Measurements from ENCODE around the gene MRPL53. TPM values are rescaled to one million over a fixed set of nuclear protein-coding genes. Genes with fewer than 3 reads are reported as not detected.

Gene MRPL53
- total and polyA plus RNA-seq, 2 of the 13 experiments (the other 11 are each of a cell fraction or from before 2014, with no cell fraction given): 34.3 to 51.9 TPM

DNA sequence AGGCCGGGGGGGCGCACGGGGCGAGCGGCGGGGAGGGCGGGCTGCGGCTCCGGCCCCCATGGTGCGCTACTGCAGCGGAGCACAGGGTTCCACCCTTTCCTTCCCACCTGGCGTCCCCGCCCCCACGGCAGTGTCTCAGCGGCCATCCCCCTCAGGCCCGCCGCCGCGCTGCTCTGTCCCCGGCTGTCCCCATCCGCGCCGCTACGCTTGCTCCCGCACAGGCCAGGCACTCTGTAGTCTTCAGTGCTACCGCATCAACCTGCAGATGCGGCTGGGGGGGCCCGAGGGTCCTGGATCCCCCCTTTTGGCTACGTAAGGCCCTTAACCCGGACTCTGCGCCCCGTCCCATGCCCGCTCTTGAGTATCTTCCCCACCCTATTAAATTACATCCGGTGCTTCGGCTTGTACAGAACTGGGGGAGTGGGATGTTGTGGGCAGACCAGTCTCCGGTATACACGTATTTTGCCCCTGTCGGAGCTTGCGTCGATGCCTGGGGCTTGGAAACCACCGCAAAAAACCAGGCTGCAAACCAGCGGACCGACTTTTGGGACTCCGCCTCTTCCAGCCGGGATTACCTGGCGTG lies 14.8 kb downstream of the MRPL53 start (continued):
- 0 out of 2 replicates have a peak, but pooled peaks have one; percentile 8 for TF ChIP-seq NFAT5 (CRISPR knock-in tag; IDR thresholded peaks at IDR 0.05)
- TF ChIP-seq PHF20 (CRISPR knock-in tag; IDR thresholded peaks at IDR 0.05): peak; percentile 52
- TF ChIP-seq JDP2 (CRISPR knock-in tag; IDR thresholded peaks at IDR 0.05; ENCODE audit: borderline replicate concordance): no peak; the same call in 1 of the 2 replicates
- peak; percentile 80; the same call in 1 of the 2 replicates for TF ChIP-seq ZNF816 (CRISPR knock-in tag; IDR thresholded peaks at IDR 0.05; ENCODE audit: borderline replicate concordance)
- no peak for TF ChIP-seq ZNF598 (CRISPR knock-in tag; IDR thresholded peaks at IDR 0.05; ENCODE audit: borderline replicate concordance)
- TF ChIP-seq THAP7 (CRISPR knock-in tag; IDR thresholded peaks at IDR 0.05): peak; percentile 68; the same call in 1 of the 2 replicates
- TF ChIP-seq, protein P1, sequence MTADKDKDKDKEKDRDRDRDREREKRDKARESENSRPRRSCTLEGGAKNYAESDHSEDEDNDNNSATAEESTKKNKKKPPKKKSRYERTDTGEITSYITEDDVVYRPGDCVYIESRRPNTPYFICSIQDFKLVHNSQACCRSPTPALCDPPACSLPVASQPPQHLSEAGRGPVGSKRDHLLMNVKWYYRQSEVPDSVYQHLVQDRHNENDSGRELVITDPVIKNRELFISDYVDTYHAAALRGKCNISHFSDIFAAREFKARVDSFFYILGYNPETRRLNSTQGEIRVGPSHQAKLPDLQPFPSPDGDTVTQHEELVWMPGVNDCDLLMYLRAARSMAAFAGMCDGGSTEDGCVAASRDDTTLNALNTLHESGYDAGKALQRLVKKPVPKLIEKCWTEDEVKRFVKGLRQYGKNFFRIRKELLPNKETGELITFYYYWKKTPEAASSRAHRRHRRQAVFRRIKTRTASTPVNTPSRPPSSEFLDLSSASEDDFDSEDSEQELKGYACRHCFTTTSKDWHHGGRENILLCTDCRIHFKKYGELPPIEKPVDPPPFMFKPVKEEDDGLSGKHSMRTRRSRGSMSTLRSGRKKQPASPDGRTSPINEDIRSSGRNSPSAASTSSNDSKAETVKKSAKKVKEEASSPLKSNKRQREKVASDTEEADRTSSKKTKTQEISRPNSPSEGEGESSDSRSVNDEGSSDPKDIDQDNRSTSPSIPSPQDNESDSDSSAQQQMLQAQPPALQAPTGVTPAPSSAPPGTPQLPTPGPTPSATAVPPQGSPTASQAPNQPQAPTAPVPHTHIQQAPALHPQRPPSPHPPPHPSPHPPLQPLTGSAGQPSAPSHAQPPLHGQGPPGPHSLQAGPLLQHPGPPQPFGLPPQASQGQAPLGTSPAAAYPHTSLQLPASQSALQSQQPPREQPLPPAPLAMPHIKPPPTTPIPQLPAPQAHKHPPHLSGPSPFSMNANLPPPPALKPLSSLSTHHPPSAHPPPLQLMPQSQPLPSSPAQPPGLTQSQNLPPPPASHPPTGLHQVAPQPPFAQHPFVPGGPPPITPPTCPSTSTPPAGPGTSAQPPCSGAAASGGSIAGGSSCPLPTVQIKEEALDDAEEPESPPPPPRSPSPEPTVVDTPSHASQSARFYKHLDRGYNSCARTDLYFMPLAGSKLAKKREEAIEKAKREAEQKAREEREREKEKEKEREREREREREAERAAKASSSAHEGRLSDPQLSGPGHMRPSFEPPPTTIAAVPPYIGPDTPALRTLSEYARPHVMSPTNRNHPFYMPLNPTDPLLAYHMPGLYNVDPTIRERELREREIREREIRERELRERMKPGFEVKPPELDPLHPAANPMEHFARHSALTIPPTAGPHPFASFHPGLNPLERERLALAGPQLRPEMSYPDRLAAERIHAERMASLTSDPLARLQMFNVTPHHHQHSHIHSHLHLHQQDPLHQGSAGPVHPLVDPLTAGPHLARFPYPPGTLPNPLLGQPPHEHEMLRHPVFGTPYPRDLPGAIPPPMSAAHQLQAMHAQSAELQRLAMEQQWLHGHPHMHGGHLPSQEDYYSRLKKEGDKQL (CRISPR knock-in tag; IDR thresholded peaks at IDR 0.05; ENCODE audit: low read depth): no peak
- no peak; the same call in 1 of the 2 replicates for TF ChIP-seq SOX13 (IDR thresholded peaks at IDR 0.05)
- TF ChIP-seq SOX13 (CRISPR knock-in tag; conservative IDR thresholded peaks at IDR 0.05 in 1 of 2, IDR thresholded peaks at IDR 0.05 in 1 of 2): peak; percentile 16 to 95; a peak in 1 of 4 replicates
- TF ChIP-seq, protein P2, sequence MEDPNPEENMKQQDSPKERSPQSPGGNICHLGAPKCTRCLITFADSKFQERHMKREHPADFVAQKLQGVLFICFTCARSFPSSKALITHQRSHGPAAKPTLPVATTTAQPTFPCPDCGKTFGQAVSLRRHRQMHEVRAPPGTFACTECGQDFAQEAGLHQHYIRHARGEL (CRISPR knock-in tag; IDR thresholded peaks at IDR 0.05): no peak
- TF ChIP-seq KAT2B (IDR thresholded peaks at IDR 0.05; ENCODE audit: borderline replicate concordance, low read depth, low read length): no peak
- TF ChIP-seq, protein P3, sequence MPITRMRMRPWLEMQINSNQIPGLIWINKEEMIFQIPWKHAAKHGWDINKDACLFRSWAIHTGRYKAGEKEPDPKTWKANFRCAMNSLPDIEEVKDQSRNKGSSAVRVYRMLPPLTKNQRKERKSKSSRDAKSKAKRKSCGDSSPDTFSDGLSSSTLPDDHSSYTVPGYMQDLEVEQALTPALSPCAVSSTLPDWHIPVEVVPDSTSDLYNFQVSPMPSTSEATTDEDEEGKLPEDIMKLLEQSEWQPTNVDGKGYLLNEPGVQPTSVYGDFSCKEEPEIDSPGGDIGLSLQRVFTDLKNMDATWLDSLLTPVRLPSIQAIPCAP (CRISPR knock-in tag; IDR thresholded peaks at IDR 0.05; ENCODE audit: low read depth): no peak
- TF ChIP-seq ZNF710 (CRISPR knock-in tag; IDR thresholded peaks at IDR 0.05; ENCODE audit: borderline replicate concordance): no peak

All from HepG2 (cell line).